Right renal pelvis (tissue), 4 donors: ENCODE measurements around the gene METTL17. TPM values are rescaled to one million over a fixed set of nuclear protein-coding genes. Genes with fewer than 3 reads are reported as not detected.
A peak's percentile ranks its signal among the peaks of the same experiment; 100 is the strongest.
"Not testable (repeated sequence)": the region's sequence is repeated elsewhere in the genome, so short reads cannot be mapped to it uniquely, and the experiment has no call there.

Source experiments
- DNase-seq, 4 donors: peaks; one replicate each; pipeline ENCODE4 v3.0.0-alpha.2; 2013; ENCODE audit warnings: low read depth in 4 of 4, low spot score in 3 of 4, missing footprints in 1 of 4
- polyA plus RNA-seq, 4 donors: library from polyadenylated mRNA; unstranded; fragments of 120-200 nt; gene quantifications; one replicate each; pipeline ENCODE4 v1.2.1, GENCODE V29; 2013; ENCODE audit not compliant: insufficient read length in 4 of 4

The METTL17 gene, protein sequence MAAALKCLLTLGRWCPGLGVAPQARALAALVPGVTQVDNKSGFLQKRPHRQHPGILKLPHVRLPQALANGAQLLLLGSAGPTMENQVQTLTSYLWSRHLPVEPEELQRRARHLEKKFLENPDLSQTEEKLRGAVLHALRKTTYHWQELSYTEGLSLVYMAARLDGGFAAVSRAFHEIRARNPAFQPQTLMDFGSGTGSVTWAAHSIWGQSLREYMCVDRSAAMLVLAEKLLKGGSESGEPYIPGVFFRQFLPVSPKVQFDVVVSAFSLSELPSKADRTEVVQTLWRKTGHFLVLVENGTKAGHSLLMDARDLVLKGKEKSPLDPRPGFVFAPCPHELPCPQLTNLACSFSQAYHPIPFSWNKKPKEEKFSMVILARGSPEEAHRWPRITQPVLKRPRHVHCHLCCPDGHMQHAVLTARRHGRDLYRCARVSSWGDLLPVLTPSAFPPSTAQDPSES
- 10 to 100 TPM; 78.3 to 81.5 (median 80.5) TPM for polyA plus RNA-seq

DNA sequence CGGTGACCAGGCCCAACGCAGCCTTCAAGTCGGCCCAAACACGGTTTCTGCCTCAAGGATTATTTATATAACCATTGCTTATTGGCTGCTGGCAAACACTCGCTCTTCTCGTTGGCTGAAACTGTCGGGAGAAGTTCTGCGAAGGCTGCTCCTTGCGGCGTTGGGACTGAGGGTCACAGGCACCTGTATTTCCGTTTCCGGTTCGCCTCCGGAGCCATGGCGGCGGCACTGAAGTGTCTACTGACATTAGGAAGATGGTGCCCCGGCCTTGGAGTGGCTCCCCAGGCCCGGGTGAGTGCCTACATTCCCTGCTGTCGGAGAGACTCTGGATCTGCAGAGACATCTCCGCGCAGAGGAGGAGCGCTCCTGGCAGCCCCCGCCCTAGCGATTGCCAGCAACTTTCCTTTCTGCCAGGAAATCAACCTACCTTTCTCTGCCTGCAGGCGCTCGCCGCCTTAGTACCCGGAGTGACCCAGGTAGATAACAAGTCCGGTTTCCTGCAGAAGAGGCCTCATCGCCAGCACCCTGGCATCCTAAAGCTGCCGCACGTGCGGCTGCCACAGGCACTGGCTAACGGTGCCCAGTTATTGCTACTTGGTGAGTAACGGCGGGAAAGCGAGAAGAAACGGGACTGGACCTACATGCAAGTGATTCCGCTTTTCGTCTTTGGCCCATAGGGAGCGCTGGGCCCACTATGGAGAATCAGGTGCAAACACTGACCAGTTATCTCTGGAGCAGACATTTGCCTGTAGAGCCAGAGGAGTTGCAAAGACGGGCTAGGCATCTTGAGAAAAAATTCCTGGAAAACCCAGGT lies at the start of gene METTL17:
METTL17 (plus strand) TSS at position 194 of the 814 bp plus-strand sequence; CDS start at position 217, 23 bp downstream.
- peak; percentile 80 to 94 (median 90) for DNase-seq

DNA sequence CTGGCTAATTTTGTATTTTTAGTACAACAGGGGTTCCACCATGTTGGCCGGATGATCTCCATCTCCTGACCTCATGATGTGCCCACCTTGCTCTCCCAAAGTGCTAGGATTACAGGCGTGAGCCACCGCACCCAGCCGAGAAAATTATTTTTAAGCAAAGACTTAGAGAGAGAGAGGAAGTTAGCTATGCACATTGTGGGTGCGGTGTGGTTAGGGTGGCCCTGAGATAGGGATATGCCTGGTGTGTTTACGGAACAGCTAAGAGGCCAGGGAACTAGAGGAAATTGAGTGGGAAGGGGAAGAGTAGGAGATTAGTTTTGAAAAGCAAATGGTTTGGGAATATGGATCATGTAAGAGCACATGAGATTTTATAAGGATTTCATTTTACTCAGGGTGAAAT lies 44.6 kb upstream of the METTL17 start:
- DNase-seq, result not testable (repeated sequence)

DNA sequence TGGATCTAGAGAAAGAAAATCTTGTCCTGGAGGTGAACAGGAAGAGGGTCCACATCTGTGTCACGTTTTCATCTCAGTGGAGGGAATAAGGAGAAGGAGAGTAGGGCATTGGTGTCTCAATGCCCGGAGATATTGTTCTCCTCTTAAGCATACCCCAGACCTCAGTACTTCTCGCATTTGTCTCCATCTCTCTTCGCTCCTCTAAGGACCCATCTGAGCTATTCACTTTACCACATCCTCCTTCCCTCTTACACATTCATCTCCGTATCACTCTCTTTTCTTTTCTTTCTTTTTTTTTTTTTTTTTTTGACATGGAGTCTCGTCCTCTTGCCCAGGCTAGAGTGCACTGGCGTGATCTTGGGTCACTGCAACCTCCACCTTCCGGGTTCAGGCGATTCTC lies 43.1 kb upstream of the METTL17 start:
- not testable (repeated sequence) for DNase-seq

DNA sequence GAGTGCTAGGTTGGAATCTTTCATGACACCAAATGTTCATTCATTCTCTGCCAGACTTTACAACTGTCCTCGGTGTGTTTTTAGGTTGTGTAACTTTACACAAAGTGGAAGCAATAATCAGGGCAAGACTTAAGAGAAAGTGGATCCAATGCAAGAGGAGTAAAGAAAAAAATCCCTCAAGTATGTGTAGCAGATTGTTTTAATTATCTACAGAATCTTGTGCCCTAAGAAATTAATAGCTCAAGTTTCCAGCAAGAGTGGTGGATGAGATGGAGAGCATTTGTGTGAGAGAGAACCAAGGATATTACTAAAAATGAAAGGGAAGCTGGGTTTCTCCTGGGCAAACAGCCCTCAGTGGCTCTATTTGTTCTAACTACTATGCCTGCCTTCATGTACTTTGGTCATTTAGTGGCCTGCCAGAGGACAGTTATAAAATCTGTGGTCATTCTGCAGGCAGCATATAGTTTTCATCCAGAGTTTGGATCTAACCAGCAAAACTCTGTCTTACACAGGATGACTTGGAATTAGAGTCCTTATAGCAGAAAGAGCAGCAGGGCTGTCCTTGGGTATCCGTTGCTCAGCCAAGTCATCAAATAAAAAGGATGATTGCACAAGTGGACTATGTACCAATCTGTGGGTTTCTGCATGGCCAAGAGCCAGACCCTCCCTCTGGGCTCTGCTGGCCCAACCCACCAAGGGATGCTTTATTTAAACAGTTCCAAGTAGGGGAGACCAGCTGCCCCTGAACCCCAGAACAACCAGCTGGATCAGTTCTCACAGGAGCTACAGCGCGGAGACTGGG lies 34.8 kb upstream of the METTL17 start, which contains the start of gene RNASE2:
RNASE2 (plus strand) TSS at position 752 of the 802 bp plus-strand sequence. CDS start 285 bp downstream, outside the sequence.
- not testable (repeated sequence) for DNase-seq

DNA sequence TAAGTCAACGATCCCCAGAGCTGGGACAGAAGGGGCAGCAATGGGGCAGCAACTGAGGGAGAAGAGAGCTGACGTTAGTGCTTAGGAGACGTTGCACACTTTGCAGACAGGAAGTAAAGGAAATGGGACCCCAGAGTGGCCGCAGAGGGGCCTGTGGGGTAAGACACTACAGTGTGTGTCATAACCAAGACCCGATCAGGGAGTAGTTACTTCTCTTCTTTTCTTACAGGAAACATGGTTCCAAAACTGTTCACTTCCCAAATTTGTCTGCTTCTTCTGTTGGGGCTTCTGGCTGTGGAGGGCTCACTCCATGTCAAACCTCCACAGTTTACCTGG lies 34.3 kb upstream of the METTL17 start:
- not testable (repeated sequence) for DNase-seq

DNA sequence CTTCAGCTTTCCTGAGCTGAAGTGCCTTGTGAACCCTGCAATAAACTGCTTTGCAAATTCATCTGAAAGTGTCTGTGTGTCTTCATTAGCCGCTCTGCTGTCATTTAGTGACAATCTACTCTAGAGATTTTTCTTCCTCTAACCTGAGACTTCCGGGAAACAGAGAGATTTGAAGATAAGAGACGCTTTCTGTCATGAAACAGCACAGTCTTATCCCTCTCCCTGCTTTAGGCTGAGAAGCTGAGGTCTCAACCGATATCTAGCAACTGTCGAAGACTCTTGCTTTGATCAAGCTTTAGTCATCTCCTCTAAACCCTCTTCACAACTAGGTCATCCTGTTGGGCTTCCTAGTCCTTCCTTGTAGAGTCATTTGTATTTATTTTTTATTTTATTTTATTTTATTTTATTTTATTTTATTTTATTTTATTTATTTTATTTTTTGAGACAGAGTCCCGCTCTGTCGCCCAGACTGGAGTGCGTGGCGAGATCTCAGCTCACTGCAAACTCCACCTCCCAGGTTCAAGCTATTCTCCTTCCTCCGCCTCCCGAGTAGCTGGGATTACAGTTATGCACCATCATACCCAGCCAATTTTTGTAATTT lies 33.3 kb upstream of the METTL17 start:
- no peak for DNase-seq

DNA sequence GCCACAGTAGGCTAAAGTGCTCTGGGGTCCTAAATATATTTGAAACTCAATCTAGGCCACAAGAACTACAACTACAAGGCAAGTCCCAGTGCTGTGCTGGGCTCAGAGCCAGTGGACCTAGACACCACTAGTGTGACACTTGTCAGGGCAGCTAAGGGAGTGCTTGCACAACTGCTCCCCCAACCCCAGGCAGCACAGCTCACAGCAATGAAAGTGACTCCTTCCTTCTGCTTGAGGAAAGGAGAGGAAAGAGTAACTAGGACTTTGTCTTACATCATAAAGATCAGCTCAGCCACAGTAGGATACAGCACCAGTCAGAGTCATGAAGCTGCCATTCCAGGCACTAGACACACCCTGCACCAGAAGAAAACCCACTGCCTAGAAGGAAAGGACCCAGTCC lies 30.8 kb upstream of the METTL17 start:
- DNase-seq, result not testable (repeated sequence)

DNA sequence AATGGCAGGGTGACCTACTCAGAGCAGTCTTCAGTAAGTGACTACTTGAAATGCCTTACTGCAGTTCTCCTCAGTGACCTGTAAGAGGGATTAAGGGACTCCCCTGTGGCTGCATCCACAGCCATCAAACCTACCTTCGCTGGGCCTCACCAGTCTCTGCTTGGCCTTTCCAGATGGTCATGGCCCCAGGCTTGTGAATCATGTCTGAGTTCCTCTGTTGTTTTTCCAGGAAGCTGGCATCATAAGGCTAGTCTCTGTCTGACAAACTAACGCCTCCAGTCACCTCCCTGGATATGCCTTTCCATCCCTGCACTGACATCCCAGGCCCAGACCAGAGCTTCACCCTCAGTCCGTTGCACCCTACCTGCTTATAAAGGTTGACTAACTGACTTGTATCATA lies 20.4 kb upstream of the METTL17 start:
- DNase-seq, result no peak

DNA sequence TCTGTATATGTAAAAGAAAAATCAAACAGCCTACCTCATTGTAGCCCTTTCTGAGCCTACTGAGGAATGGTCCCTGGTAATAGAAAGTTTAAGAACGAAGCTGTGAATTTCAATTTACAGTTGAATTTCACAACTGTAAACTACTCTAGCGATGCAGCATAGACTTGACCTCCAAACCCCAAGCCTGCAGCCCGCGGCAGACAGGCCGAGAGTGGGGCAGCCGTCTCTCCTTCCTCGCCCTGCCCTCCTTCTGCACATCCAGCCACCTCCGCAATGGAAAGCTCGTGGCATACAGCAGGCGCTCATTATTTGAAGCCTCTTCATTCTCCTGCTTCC lies 19.2 kb upstream of the METTL17 start:
- DNase-seq, result no peak

DNA sequence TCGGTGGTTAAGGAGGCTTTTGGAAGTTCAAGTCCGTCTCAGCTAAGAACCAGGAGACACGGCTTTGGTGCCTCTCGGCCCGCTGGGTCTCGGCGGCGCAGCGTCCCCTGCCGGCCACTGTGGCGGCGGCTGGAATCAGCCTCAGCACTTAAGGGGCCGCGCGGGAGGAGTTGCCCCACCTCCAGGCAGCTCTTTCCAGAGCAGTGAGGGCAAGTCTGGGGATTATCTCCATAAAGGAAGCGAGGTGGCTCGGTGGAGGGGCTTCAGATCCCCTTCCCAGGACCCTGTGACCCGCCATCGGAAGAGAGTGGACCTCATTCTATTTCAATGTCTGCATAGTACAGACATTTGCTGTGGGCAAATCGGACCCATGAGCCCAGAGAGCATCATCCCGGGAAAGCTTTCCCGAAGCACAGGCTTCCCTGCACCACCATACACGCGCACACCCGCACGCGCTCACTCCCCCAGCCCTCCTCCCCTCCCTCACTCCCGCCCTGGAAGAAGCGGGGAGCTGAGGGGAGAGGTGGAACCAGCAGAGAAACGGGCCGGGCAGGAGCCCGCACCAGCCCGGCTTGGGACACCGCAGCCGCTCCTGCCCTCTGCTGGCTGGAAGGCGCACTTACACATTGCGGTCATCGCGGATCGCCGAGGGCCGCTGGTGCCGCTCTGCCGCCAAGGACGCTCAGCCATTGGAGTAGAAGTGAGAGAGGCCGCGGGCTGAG lies 18.6 kb upstream of the METTL17 start:
- DNase-seq, result peak; percentile 67 to 83 (median 72)

DNA sequence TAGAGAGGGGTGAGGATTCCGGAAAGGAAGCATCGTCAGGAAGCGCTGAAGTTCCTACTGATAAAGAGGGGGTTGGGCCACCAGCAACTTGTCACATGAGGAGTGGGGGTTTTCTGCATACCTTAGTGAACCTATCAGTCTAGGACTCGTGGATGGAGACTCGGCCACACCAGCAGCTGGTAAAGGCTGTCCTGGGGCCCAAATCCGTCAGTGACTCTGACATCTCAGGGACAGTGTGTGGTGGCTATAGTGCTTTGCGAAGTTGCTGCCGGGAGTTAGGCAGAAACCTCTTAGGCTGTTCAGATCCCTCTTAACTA lies 18.1 kb upstream of the METTL17 start:
- DNase-seq, result no peak

DNA sequence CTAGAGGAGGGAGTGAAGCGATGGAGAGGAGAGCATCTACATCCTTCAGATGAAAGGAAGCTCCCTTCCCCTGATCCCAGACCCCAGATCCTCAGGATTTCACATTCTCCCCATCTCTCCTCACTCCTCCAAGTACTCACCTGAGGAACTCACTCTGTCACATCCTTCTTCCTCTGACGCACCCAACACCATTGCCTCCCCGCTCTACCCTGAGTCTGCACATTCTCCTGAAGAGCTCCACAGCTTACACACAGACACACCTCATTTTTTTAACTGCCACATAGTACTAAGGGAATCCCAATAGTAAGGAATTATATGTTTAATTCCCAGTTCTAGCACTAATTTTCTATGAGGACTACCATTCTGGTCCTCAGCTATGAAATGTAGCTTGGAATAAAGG lies 16.3 kb upstream of the METTL17 start:
- no peak for DNase-seq

DNA sequence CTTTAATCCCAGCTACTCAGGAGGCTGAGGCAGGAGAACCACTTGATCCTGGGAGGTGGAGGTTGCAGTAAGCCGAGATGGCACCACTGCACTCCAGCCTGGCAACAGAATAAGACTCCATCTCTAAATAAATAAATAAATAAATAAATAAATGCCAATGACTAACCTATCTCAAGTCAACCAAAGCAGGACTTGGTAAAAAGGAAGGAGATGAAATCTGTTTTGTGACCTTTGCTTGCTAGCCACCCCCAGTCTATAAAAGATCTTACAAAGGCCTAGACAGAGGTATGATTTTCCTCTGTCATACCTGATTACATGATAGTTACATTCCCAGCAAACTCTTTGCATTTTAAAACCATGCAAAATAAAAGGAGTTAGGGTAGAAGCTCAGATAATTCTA lies 13.5 kb upstream of the METTL17 start:
- DNase-seq, result no peak

DNA sequence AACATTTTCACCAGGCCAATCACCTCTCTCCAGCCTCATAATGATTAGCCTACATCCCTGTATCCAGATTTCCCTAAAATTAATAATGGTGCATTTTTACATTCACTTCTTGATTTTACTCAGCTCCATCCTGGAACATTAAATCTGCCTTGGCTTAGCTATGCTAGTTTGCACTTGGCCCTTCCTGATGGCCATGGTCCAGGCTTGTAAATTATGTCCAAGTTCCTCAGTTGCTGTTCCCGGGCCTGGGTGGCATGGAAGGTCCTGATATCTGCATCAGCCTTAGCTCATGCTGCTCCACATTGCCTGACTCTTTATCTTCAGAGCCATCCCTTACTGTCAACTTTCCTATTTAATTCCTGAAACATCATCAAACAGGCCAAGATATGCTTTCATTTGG lies 11.1 kb upstream of the METTL17 start:
- DNase-seq, result no peak

DNA sequence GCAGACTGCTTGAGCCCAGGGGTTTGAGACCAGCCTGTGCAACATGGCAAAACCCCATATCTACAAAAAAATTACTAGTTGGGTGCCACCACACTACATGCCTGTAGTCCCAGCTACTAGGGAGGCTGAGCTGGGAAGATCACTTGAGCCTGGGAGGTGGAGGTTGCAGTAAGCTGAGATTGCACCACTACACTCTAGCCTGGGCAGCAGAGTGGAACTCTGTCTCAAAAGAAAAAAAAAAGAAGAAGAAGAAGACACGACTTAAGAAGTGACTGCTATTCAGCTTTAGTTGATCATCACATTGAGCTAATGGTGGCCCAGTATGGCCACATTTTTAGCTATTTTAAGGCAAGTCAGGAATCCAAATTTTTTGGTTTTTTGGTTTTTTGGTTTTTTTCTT lies 8.9 kb upstream of the METTL17 start:
- no peak for DNase-seq

DNA sequence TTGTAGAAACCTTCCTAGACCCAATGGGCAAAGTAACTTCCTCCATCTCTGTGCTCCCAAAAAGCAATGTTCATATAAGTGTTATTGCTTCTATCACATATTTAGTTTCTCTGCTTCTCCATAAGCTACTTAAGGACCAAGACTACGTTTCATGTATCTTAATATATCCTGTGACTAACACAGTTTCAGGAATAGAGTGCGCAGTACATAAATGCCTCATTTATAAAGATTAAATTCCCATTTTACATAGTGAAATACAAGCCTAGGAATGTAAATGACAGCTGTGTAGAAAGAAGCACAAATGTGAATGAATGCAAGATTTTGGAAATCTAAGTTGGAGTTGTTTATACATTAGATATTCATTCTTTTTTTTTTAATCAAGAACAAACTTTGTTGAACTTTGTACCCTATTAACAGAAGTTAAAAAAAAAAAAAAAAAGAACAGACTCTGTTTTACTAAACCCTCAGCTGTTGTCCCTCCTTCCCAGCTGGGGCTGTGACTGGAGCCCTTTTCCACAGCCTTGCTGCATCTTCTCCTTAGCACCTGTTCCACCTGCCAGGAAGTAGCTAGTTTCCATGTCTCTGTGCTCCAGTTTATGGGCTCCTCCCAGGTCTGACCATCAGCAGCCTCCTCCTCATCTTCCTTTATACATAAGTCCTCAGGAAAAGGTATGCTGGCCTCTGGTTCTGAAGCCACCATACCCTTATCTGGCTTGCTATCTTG lies 7.0 kb upstream of the METTL17 start:
- DNase-seq, result no peak

DNA sequence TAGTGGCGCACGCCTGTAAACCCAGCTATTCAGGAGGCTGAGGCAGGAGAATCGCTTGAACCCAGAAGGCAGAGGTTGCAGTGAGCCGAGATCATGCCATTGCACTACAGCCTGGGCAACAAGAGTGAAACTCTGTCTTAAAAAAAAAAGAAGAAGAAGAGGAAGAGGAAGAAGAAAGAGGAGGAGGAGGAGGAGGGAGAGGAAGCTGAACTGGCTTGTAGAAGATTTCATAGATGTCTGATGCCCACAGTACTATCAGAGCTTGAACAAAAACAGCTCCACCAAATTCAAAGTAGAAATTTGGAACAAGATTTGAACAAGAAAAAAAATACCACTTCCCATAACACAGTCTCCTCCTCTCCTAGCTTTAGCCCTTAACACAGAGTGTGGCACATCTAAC lies 4.1 kb upstream of the METTL17 start:
- DNase-seq, result not testable (repeated sequence)

DNA sequence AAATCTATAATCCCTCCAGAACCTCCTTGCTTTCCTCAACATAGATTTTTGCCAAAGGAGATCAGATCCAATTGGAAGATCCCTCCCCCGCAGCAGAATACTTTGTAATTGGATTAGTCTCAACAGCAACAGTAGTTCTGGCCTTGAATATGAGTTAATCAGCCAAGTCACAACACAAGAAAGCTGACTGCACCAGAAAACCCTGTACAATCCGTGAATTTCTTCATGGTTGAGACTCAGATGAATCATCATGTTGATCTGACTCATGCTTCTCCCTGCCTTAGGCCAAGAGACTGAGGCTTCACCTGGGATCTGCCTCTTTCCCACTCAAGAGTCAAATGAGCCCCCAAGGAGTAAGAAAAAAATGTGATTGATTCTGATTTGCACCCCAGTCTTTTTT lies 3.0 kb upstream of the METTL17 start:
- DNase-seq, result no peak

DNA sequence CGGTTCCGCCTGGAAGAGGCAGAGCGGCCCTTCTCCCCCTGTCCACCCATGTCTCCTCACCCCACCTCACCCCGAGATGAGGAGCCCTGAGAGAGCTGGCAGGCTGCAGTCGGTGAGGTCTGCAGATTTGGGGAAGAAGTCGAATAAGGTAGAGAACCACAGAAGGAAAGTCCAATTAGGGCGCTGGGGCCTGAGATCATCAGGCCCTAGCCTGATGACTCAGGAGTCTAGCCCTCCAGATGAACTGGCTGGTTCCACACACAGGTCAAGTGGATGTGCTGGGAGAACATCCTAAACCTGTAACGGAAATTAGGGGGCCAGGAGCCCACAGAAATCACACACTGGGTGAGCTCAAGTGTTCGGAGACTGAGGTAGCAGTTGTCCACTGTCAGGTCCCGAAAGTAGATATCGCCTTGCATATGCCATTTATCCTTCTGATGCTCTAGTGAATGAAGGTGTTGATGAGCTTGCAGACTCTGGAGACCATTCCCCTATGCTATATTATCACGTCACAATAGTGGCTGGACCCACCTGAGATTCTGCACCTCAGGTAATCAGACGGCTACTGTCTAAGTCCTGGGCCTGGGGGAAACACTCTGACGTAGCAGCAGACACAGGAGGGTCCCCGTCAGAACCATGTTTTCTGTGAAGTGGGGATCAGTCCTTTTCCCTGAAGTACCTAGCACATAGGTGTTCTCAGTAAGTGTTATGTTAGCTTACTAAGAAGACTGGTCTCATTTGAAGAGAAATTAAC lies 886 bp upstream of the METTL17 start:
- DNase-seq, result no peak
